HUES64 (cell line): ENCODE data around the gene TM9SF2.
"Not testable (repeated sequence)": the region's sequence is repeated elsewhere in the genome, so short reads cannot be mapped to it uniquely, and the experiment has no call there.

Source experiments
- H3K27ac ChIP-seq: 2 replicates; pipeline ENCODE4 v1.7.0; 2013; ENCODE audit warnings: low read depth, low read length, inconsistent platforms
- H3K27me3 ChIP-seq: 2 replicates; pipeline ENCODE4 v1.6.1; 2013; ENCODE audit warnings: mild to moderate bottlenecking, low read length; ENCODE audit not compliant: insufficient read depth
- H3K36me3 ChIP-seq: 2 replicates; pipeline ENCODE4 v1.6.1; 2013; ENCODE audit warnings: mild to moderate bottlenecking, low read length; ENCODE audit not compliant: insufficient read depth
- H3K4me1 ChIP-seq: 2 replicates; pipeline ENCODE4 v1.6.1; 2013; ENCODE audit warnings: mild to moderate bottlenecking, low read length, moderate library complexity; ENCODE audit not compliant: insufficient read depth
- H3K4me3 ChIP-seq: 2 replicates; pipeline ENCODE4 v1.5.1; 2013; ENCODE audit warnings: mild to moderate bottlenecking, low read length, moderate library complexity
- H3K9ac ChIP-seq: 2 replicates; pipeline ENCODE4 v1.6.1; 2013; ENCODE audit warnings: mild to moderate bottlenecking, low read depth, low read length
- H3K9me3 ChIP-seq: 2 replicates; pipeline ENCODE4 v1.6.1; 2013; ENCODE audit warnings: low read depth, low read length; ENCODE audit not compliant: insufficient read depth
- WGBS: fragments of 150-250, 120-280 bp; methylation state at CpG from one replicate; pipeline ENCODE4 v1.1.7; 2013; ENCODE audit warnings: missing lambda C conversion rate; 5-methylcytosine and 5-hydroxymethylcytosine counted together

TM9SF2 gene

DNA sequence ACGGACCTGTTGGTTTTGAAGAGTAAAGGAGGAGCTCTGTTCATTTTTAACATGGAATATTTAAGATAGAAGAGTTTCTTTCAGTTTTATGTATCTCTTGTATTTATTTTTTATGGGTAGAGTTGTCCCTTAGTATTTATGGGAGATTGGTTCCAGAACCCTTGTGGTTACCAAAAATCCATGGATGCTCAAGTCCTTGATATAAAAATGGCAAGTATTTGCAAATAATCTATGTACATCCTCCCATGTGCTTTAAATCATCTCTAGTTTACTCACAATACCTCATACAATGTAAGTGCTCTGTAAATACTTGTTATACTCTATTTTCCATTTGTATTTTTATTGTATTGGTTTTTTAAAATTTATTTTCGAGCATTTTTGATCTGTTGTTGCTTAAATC is 63.1 kb downstream of the TM9SF2 start:
- Histone ChIP-seq H3K4me1 (peaks cover 7% of the 10 kb centered on the region; the same call in 1 of the 2 replicates), H3K9ac (no peak overlapping the region), H3K36me3 (peaks cover 49% of the 10 kb centered on the region), H3K9me3 (no peaks in the 10 kb centered on the region), H3K27ac (no peak overlapping the region), H3K27me3 (no peaks in the 10 kb centered on the region), H3K4me3 (no peak overlapping the region)
- WGBS, result 87% methylated on average over 2 of the region's 2 CpGs

DNA sequence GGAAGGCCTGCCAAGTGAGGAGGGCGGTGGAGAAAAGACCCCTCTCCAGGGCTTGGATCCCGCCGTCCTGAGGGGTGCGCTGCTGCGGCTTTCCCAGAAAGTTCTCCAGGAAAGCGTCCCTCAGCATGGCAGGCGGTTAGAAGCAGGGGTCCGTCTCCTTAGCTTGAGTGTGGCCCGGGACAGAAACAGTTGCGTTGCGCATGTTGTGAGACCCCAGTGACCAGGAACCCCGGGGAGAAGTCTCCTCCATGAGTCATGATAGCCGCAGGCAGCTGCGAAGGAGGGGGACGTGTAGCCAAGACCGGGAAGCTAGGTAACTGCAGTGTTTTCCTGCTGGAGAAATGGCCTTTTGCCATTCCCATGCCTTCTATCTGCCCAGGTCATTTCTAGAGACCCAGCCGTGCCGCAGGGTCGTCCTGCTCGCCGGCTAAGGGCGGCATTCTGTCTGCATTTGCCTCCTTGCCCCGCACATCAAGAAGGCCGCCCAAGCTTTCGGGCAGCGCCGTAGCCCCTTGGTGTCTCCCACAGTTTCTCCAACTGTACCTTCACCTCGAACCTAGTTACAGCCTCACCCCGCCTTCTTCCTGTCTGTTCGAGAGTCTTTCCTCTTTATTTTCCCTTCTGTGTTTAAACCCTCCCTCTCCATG is 64.3 kb downstream of the TM9SF2 start:
- H3K36me3 ChIP-seq, result peaks cover 38% of the 10 kb centered on the region
- peak overlapping the region; percentile 24; the same call in 1 of the 2 replicates for H3K27ac ChIP-seq
- 80% methylated on average over 30 of the region's 30 CpGs for WGBS
- no peak overlapping the region for H3K4me3 ChIP-seq
- H3K27me3 ChIP-seq, result no peaks in the 10 kb centered on the region
- H3K4me1 ChIP-seq, result peaks cover 7% of the 10 kb centered on the region; the same call in 1 of the 2 replicates
- no peak overlapping the region for H3K9ac ChIP-seq
- H3K9me3 ChIP-seq, result no peaks in the 10 kb centered on the region

DNA sequence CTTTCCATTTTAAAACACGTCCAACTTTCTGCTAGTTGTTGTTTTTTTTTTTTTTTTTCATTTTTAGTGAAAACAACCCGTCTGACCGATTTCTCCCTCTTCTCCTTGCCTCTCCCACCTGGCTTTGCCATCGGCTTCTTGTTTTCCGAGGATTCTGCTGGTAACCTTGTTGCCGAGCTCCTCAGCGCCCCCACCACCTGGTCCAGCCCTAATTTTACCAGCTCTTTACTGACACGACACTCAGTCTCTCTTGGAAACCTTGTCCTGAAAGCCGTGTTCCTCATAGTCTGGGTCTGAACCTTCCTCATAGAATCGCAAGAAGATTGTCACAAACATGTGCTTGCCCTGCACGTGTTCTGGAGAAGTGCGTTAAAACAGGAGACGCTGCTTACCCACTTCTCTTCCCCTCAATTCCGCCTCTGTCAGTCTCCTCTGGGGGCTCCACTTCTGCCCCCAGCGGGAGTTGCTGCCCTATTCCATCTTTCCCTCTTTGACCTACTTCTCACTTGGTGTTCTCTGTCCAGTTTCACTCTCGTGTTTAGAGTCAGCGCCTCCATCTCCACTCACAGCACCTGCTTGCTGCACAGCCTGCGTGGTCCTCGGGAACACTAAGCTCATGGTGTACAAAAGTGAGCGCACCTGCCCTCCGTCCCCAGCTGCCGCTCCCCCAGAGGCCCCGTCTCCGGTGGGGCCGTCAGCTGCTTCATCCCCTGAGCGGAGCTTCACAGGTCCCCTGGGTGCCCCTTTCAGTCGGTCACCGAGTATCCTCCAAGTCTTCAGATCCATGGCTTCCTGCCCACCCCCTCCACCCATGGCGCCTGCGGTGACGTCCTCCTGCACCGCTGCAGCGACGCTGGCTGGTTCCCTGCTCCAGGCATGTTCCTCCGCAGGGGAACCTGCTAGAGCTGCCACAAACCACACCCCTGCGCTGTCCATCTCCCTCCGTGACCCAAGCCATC is 65.1 kb downstream of the TM9SF2 start:
- H3K36me3 ChIP-seq, result peaks cover 31% of the 10 kb centered on the region

DNA sequence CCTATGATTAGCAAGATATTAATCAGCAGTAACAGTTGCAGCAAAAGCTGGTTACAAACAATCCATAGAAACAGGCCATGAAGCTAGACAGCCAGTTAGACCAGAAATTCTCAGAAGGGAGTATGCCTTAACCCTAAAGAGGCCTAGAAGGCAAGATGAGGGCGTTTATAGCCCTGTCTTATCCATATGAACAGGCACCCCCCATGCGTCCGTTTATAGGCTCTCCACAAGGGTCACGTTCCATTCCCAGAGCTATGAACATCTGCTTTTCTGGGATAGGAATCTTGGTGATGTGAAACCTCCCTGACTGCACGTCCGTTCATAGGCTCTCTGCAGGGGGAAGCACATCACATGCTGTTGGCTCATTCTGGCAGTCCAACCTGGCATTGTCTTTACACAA is 67.6 kb downstream of the TM9SF2 start:
- WGBS, result 91% methylated on average over 4 of the region's 6 CpGs
- H3K9ac ChIP-seq, H3K27me3 ChIP-seq, H3K9me3 ChIP-seq, H3K36me3 ChIP-seq, H3K27ac ChIP-seq, H3K4me3 ChIP-seq: not testable (repeated sequence)
- peaks cover 12% of the 10 kb centered on the region; the same call in 1 of the 2 replicates for H3K4me1 ChIP-seq

More for the DNA sequence above, 65.1 kb downstream of the TM9SF2 start:
- no peak overlapping the region for H3K27ac ChIP-seq
- no peak overlapping the region for H3K4me3 ChIP-seq
- H3K4me1 ChIP-seq, result peaks cover 7% of the 10 kb centered on the region; the same call in 1 of the 2 replicates
- 92% methylated on average over 37 of the region's 37 CpGs for WGBS
- no peaks in the 10 kb centered on the region for H3K9me3 ChIP-seq
- H3K9ac ChIP-seq, result no peak overlapping the region
- no peaks in the 10 kb centered on the region for H3K27me3 ChIP-seq

DNA sequence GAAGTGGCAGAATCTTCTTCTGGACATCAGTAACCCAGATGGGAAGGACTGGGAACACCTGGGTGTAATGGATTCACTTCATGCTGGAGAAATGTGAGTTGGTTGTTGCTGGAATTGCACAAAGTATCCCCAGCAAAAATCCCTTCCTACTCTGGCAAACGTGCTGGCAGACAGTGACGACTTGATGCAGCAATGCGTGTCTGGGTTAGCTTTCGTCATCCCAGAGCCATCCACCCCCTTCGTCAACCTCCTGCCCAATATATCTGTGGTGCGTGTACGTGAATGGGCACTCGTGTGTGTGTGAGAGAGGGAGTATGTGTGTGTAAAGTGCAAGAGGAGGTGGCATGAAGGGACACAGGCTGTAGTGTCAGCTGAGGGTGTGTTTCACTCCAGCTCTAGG is 70.9 kb downstream of the TM9SF2 start:
- Histone ChIP-seq H3K4me3 (no peak overlapping the region), H3K9me3 (no peaks in the 10 kb centered on the region), H3K4me1 (peaks cover 5% of the 10 kb centered on the region; the same call in 1 of the 2 replicates), H3K36me3 (no peaks in the 10 kb centered on the region), H3K27me3 (no peaks in the 10 kb centered on the region), H3K9ac (no peak overlapping the region), H3K27ac (no peak overlapping the region)
- 95% methylated on average over 8 of the region's 8 CpGs for WGBS

DNA sequence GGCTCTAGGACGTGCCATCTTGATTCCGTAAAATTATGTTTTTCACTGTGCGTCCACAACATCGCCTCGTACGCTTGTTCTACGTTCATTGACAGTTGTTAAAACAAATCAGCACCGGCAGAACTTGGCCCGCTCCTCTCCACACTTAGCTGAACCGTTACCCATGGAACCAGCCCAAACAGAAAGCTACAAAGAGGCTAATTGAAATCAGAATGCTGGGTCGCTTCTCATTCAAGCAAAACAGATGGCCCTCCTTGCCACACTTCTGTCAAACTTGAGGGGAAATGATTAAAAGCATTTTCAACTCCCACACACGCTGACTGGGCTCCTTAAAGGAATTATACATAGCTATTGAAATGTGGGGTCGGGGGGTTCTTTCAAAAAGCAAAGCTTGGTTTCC is 71.6 kb downstream of the TM9SF2 start:
- Histone ChIP-seq H3K4me1 (peaks cover 5% of the 10 kb centered on the region; the same call in 1 of the 2 replicates), H3K4me3 (no peak overlapping the region), H3K9me3 (no peaks in the 10 kb centered on the region), H3K9ac (no peak overlapping the region), H3K27ac (no peak overlapping the region), H3K36me3 (no peaks in the 10 kb centered on the region), H3K27me3 (no peaks in the 10 kb centered on the region)
- WGBS, result 87% methylated on average over 12 of the region's 13 CpGs

DNA sequence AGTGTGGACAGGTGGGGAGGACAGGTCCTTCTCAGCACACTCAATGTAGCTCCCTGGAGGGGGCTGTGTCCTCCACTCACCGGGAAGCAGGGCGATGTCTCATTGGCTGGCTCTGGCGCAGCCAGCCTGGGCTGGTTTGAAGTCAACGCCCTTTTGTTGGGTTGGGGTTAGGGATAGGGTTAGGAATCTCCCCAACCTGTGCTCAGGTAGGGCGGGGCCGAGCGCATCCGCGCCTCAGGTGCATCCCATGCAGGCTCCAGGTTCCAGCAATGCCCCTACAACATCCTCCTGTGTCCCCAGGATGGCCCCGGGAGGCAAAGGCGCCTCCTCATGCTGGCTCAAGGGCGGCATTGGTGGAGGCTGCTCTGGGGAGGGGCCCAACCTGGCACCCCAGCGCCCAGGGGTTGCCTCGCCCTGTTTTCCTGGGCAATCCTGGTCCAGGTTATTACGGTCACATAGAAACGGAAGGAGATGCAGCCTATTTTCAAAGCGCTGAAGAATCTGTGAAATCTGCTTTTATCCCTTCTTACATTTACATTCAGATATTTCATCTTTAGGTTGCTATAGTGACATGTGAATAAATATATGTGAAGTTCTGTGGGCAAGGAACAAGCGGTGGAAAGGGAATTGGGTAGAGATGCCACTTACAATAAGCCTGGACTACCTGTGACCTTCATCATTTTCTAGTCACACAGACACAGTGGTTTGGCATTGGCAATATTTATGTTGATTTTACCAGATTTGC is 74.3 kb downstream of the TM9SF2 start:
- Histone ChIP-seq H3K9me3 (no peaks in the 10 kb centered on the region), H3K36me3 (no peaks in the 10 kb centered on the region), H3K4me3 (no peak overlapping the region), H3K9ac (no peak overlapping the region), H3K27me3 (no peaks in the 10 kb centered on the region), H3K4me1 (peaks cover 5% of the 10 kb centered on the region; the same call in 1 of the 2 replicates), H3K27ac (no peak overlapping the region)
- WGBS, result 94% methylated on average over 18 of the region's 18 CpGs

DNA sequence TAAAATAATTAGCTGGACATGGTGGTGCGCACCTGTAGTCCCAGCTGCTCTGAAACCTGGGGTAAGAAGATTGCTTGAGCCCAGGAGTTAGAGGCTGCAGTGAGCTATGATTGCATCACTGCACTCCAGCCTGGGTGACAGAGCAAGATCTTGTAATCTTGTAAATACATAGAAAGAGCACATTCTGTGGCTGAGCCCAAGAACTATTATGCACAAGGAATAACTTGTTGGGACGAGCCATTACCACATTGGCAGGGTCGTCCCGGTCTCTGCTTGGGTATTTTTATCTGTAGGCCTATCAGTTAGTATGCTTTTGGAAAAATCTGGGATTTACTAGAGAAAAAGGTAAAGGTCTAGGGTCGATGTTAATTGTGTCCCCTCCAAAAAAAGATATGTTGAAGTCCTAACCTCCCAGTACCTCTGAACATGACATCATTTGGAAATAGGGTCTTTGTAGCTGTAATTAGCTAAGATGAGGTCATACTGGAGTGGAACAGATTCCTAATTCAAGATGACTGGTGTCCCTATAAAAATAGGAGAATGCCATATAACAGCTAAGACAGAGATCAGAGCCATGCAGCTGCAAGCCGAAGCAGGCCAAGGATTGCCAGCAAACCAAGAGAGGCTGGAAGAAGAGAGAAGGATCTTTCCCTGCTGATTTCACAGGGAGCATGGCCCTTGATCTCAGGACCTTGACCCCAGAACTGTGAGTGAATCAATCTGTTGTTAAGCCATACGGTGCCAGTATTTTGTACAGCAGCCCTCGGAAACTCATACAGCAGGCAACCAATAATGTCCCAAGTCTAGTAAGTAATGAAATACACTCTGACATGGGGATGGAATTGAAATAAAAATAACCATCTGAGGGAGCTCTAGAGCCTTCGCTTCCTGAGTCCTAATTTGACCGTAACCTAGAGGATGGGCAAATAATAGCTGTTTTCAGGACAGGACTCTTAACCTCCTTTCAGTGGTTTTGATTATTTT is 77.0 kb downstream of the TM9SF2 start:
- Histone ChIP-seq H3K4me3 (no peak overlapping the region), H3K4me1 (no peaks in the 10 kb centered on the region), H3K9me3 (no peaks in the 10 kb centered on the region), H3K9ac (no peak overlapping the region), H3K27me3 (no peaks in the 10 kb centered on the region), H3K27ac (no peak overlapping the region), H3K36me3 (no peaks in the 10 kb centered on the region)
- WGBS, result 91% methylated on average over 10 of the region's 10 CpGs

DNA sequence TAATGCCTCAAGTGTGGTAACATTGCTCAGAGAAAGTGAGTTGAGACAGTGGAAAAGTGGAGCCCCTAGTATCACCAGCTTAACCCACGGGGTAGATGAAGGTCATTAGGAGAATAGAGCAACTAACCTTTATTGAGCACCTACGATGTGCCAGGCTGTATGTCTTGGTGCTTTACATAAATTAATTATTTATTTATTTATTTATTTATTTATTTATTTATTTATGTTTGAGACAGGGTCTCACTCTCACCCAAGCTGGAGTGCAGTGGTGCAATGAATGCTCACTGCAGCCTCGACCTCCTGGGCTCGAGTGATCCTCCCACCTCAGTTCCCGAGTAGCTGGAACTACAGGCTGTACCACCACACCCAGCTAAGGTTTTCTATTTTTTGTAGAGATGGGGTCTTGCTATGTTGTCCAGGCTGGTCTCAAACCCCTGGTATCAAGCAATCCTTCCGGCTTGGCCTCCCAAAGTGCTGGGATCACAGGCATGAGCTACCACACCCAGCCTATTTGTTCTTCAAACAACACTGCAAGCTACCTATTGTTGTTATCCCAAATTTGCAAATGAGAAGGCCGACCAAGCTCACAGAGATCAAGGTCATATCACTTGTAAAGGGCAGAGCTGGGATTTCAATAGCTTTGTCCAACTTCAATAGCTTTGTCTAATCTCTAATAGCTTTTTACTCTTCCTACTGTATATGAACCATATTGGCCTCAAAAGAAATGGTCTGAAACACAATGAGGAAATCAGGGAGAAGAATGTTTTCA is 79.4 kb downstream of the TM9SF2 start:
- no peak overlapping the region for H3K4me3 ChIP-seq
- H3K9ac ChIP-seq, result no peak overlapping the region
- no peaks in the 10 kb centered on the region for H3K4me1 ChIP-seq
- no peak overlapping the region for H3K27ac ChIP-seq
- 90% methylated on average over 6 of the region's 7 CpGs for WGBS
- no peaks in the 10 kb centered on the region for H3K9me3 ChIP-seq
- no peaks in the 10 kb centered on the region for H3K27me3 ChIP-seq
- H3K36me3 ChIP-seq, result no peaks in the 10 kb centered on the region

DNA sequence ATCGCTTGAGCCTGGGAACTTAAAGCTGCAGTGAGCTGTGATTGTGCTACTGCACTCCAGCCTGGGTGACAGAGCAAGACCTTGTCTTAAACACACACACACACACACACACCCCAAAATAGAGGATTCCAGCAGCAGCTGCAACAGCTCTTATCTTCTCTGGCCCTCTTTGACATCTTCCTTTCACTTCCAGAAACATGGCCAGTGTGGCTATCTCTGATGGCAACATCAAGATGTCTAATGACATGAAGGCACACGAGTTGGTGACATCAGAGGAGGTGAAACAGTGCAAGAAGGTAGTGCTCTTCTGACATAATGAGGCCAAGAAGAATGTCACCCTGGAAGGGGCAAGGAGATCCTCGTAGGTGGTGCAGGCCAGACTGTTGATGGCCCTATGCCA is 81.2 kb downstream of the TM9SF2 start:
- no peak overlapping the region for H3K9ac ChIP-seq
- H3K27ac ChIP-seq, result no peak overlapping the region
- no peaks in the 10 kb centered on the region for H3K4me1 ChIP-seq
- no peaks in the 10 kb centered on the region for H3K27me3 ChIP-seq
- H3K4me3 ChIP-seq, result no peak overlapping the region
- WGBS, result 79% methylated on average over 3 of the region's 3 CpGs
- H3K36me3 ChIP-seq, result no peaks in the 10 kb centered on the region
- no peaks in the 10 kb centered on the region for H3K9me3 ChIP-seq
